Right kidney (tissue), 1 donor: ENCODE results near the gene LAMA5.

Experiments used
- DNase-seq: peaks from one replicate; pipeline ENCODE4 v3.0.0-alpha.2; 2016

LAMA5 gene

GRCh38 chr20:62305149-62305764 is 61.9 kb downstream of the LAMA5 start:
- DNase-seq: no peak

DNA sequence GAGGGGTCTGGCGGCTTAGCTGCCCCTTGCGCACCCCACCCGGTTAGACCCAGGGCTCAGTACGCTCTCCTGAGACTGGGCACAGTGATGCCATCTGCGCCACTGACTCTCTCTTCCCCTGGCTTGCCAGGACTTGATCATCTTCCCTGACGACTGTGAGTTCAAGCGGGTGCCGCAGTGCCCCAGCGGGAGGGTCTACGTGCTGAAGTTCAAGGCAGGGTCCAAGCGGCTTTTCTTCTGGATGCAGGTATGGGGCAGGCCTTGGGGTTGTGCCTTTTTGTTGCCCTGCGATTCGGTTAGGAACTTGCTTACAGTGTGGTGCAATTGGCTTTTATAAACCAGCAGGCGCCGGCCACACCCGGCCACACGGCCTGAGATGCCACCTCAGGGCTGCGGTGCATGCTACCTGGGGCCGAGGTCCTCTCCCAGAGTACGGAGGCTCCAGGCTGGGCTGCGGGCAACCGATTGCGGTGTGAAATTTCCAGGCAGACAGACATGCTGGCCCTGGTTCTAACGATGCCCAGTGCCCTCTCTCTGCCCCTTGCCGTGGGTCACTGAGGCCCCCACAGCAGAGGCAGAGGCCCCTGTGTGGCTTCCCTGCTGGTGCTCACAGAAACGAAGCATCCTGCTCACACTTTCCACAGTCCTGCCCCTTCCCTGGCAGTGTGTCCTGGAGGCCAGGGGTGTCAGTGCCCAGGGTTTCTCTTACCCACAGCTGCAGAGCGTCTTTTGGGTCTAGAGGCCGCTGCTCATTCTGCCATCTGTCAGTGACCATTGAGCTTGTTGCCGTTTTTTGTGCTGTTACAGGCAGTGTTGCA is 62.6 kb downstream of the LAMA5 start:
- DNase-seq: no peak

DNA sequence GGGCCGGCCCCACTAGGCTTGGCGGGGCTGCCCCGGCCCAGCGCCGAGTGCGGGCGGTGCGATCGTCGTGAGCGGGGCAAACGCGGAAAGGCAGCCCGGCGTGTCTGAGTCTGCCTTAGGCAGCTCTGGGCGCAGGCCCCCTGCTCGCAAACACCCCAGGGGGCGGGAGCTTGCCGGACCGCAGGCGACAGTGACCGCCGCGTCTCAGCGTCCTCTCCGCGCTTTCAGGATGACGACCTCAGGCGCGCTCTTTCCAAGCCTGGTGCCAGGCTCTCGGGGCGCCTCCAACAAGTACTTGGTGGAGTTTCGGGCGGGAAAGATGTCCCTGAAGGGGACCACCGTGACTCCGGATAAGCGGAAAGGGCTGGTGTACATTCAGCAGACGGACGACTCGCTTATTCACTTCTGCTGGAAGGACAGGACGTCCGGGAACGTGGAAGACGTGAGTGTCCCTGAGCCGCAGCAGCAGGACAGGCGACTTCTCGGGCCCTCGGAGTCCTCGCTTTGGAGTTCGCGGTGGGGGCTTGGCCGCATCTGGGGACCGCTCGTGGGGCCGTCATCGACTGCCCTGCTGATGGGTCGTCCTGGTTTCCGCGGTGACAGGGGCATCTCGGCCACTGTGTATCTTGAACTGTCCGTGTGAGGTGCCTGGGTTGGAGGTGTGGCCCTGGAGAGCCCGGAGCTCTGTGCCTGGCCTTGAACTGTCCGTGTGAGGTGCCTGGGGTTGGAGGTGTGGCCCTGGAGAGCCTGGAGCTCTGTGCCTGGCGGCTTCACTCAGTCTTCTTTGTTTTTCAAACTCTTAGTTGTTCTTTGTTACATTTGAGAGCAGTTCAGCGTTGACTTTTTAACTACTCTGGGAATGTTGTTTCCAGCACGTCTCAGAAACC is 63.5 kb downstream of the LAMA5 start:
- no peak for DNase-seq

GRCh38 chr20:62303062-62303339 is 64.1 kb downstream of the LAMA5 start:
- no peak for DNase-seq

DNA sequence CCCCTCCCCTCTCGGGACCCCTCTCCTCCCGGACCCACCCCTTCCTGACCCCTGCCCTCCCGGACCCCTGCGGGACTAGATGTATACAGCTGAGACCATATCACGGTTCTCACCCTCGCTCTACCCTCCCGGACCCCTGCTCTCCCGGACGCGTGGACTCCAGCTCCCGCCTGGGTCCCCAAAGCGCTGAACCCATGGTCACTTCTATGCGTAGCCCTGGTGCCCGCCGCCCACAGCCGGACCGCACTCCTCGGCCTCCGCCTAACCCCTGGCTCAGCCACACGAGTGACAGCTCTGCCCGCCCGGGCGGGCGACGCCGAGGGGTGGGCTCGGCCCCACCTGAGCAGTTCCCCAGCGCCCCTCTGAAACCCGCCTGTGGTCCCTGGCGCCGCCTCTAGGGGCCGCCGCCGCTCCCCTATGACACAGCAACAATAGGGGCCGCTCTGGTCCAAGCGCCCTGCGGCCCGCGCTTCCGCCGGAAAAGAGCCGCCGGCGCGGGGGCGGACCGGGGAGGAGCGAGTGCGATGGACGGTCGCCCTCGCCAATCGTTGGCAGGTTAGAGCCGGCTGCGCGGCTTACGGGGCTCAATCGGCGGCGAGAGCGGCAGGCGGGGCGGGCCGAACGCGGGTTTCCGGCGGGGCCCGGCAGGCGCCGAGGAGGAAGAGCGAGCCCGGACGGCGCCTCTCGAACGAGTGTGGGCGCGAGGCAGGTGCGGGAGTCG is 64.6 kb downstream of the LAMA5 start, which contains the start of gene ADRM1:
ADRM1 (plus strand) TSS at position 657 of the 721 bp plus-strand sequence. CDS start 572 bp downstream, outside the sequence.
- DNase-seq: peak; percentile 97

DNA sequence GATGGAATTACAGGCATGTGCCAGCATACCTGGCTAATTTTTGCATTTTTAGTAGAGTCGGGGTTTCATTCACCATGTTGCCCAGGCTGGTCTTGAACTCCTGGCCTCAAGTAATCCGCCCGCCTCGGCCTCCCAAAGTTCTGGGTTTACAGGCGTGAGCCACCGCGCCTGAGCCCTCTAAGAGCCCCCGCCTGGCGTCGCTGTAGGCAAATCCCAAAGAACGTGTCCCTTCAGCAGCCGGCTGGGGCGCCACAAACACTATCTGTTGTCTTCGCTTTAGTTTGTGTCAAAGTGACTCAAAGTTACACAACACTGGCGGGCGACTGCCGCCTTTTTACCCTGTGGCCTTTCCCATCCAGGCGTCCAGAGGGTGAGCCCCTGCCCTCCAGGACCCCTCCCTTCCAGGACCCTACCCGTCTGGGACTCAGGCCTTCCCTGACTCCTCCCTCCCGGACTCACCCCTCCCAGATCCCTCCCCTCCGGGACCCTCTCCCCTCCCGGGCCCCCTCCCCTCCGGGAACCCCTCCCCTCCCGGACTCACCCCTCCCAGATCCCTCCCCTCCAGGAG is 65.3 kb downstream of the LAMA5 start:
- peak; percentile 81 for DNase-seq

- no peak for DNase-seq
Measured at GRCh38 chr20:62301111-62301668, 65.9 kb downstream of the LAMA5 start.

GRCh38 chr20:62300319-62300718 is 66.8 kb downstream of the LAMA5 start:
- DNase-seq: no peak

GRCh38 chr20:62299666-62300236 is 67.4 kb downstream of the LAMA5 start:
- DNase-seq: no peak

- no peak for DNase-seq
Measured at GRCh38 chr20:62298577-62299249, 68.4 kb downstream of the LAMA5 start.

DNA sequence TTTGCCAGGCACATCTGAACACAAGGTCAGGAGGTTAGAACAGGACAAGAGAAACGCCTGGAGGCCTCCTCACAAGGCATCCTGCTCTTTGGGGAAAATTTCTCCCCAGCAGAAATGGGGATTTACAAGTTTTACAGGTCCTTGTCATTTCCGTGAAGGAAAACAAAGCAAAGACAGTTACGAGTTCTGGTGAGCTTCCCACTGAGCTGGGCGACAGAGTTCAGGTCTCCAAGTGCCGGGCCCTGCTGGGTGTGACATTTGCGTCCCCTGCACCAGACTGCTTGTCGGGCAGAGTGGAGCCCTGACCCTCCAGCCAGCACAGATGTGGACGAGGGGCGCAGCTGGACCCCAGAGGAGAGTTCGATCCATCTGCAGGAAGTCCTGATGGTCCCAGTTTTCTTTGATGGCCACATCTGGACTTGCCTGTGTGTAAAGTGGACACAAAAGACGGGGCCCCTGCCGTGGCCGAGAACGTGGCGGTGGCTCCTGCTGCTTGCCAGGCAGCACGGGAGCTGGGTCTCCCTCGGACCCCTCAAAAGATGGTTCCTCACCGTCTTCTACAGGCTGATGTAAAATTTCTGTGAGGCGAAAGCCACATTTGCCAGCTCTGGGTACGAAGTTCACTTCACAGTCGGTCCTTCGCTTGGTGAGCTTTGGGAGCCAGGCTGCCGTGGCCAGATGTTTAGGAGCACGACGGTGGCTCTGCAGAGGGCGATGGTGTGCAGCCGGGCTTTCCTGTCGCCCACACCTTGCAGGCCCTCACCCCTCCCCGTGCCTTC is 69.5 kb downstream of the LAMA5 start:
- DNase-seq: no peak

- DNase-seq: no peak
Measured at GRCh38 chr20:62296724-62297448, 70.2 kb downstream of the LAMA5 start.

DNA sequence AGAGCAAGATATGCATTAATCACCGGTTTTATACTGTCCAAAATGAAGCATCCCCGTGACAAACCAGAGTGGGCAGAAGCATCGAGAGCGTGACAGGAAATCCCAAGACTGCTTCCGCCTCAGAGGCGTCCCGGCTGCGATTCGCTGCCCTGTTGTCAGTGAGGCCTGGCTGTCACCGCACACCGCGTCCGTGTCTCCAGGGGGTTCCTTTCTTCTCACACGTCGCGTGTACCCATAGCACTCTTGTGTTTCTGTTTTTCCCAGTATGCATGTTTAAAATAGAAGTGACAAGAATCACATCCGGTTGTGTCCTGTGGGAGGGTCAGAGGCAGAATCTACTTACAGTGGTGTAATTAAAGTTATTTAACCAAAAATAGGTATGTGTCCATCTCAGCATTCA is 72.6 kb downstream of the LAMA5 start:
- no peak for DNase-seq

GRCh38 chr20:62293946-62294345 is 73.2 kb downstream of the LAMA5 start:
- DNase-seq: no peak

- DNase-seq: no peak
Measured at GRCh38 chr20:62293111-62293784, 73.9 kb downstream of the LAMA5 start.

GRCh38 chr20:62292108-62292507 is 75.0 kb downstream of the LAMA5 start:
- no peak for DNase-seq

- no peak for DNase-seq
Measured at GRCh38 chr20:62291251-62292066, 75.7 kb downstream of the LAMA5 start.

GRCh38 chr20:62289898-62290297 is 77.2 kb downstream of the LAMA5 start:
- DNase-seq: no peak
